K562 (cell line): ENCODE data around the gene ORMDL3. TPM values are rescaled to one million over a fixed set of nuclear protein-coding genes. Genes with fewer than 3 reads are reported as not detected.

Experiments
- E2F4 ChIP-seq: sonication (generic); formaldehyde crosslinking; IDR thresholded peaks from 2 replicates; pipeline ENCODE4 v1.8.0; 2022; ENCODE audit warnings: mild to moderate bottlenecking, low read depth, missing genetic modification reagents
- MCM7 ChIP-seq, 2 experiments: fragments of 450-650 bp; IDR thresholded peaks; 2 replicates each; pipeline ENCODE4 v1.6.1; 2016 to 2018
- NCOA1 ChIP-seq: fragments of 450-650 bp; IDR thresholded peaks from 2 replicates; pipeline ENCODE4 v1.6.1; 2016; ENCODE audit warnings: low read depth
- NCOA4 ChIP-seq: fragments of 450-650 bp; IDR thresholded peaks from 2 replicates; pipeline ENCODE4 v1.6.1; 2018; ENCODE audit warnings: mild to moderate bottlenecking; ENCODE audit not compliant: partially characterized antibody
- NCOR1 ChIP-seq: fragments of 450-650 bp; IDR thresholded peaks from 2 replicates; pipeline ENCODE4 v1.6.1; 2016; ENCODE audit warnings: mild to moderate bottlenecking, moderate library complexity
- NR2F6 ChIP-seq: fragments of 450-650 bp; formaldehyde crosslinking; IDR thresholded peaks from 2 replicates; pipeline ENCODE4 v1.4.0; 2020; ENCODE audit warnings: mild to moderate bottlenecking
- POLR2A ChIP-seq: fragments of 450-650 bp; conservative IDR thresholded peaks from 2 replicates; pipeline ENCODE4 v1.6.1; 2016
- RCOR1 ChIP-seq, 2 experiments: IDR thresholded peaks; 2 replicates each; pipeline ENCODE4 v1.6.1; 2012; ENCODE audit warnings: low read depth in 2 of 2, low read length in 2 of 2, borderline replicate concordance in 1 of 2, improper control_type of control experiment in 1 of 2
- ZBTB26 ChIP-seq: fragments of 450-650 bp; formaldehyde crosslinking; IDR thresholded peaks from 2 replicates; pipeline ENCODE4 v1.4.0; 2022; ENCODE audit warnings: missing genetic modification characterization
- ZBTB43 ChIP-seq: sonication (generic); formaldehyde crosslinking; IDR thresholded peaks from 2 replicates; pipeline ENCODE4 v1.8.0; 2023; ENCODE audit warnings: mild to moderate bottlenecking, missing genetic modification reagents
- ZNF165 ChIP-seq: fragments of 250-450 bp; sonication (Bioruptor Pico); IDR thresholded peaks from 2 replicates; pipeline ENCODE4 v1.4.0; 2020; ENCODE audit warnings: borderline replicate concordance
- polyA plus RNA-seq, 8 experiments: library from polyadenylated mRNA; depleted of rRNA in 4 of 8; stranded (reverse) in 5 of 8; unstranded in 3 of 8; fragments of >200 nt; fragmentation: Nextera tagmentation in 2 of 8; fragmentation: Illumina TruSeq in 1 of 8; extraction: Ambion mirVana in 2 of 8; extraction: Trizol in 1 of 8; gene quantifications; 2 replicates each; pipeline versions ENCODE4 v1.2.1 to v1.2.3, GENCODE V29; 2011 to 2014; ENCODE audit warnings: inconsistent platforms in 1 of 8, missing spikeins in 1 of 8
- total RNA-seq, 7 experiments: library from RNA; depleted of rRNA in 6 of 7; stranded (reverse); fragments of >200 nt in 6 of 7; fragmentation: Illumina TruSeq in 2 of 7; extraction: Trizol in 2 of 7; gene quantifications; 2 replicates each; pipeline versions ENCODE4 v1.2.1 to v1.2.3, GENCODE V29; 2011 to 2021; ENCODE audit warnings: low replicate concordance in 1 of 7
- TF ChIP-seq, protein P1 (sequence below): fragments of 450-650 bp; IDR thresholded peaks from 2 replicates; pipeline ENCODE4 v1.6.1; 2016; ENCODE audit warnings: borderline replicate concordance
- TF ChIP-seq, protein P2 (sequence below): sonication (generic); formaldehyde crosslinking; IDR thresholded peaks from 2 replicates; pipeline ENCODE4 v1.9.0; 2022; ENCODE audit warnings: mild to moderate bottlenecking, missing genetic modification reagents
- TF ChIP-seq, protein P3 (sequence below), 2 experiments: fragments of 200-800 bp in 1 of 2; sonication (Bioruptor generic) in 1 of 2; sonication (generic) in 1 of 2; formaldehyde crosslinking in 1 of 2; IDR thresholded peaks in 1 of 2; conservative IDR thresholded peaks in 1 of 2; 2 replicates each; pipeline versions ENCODE4 v1.5.0 to v1.6.1; 2016 to 2020; ENCODE audit warnings: missing compliant biosample characterization in 1 of 2, missing genetic modification characterization in 1 of 2, missing genetic modification reagents in 1 of 2
- TF ChIP-seq, protein P4 (sequence below): fragments of 250-450 bp; sonication (Bioruptor Pico); IDR thresholded peaks from 2 replicates; pipeline ENCODE4 v1.4.0; 2020; ENCODE audit warnings: mild to moderate bottlenecking, moderate library complexity

Gene ORMDL3
- total and polyA plus RNA-seq, 9 of the 15 experiments (the other 6 are each of a cell fraction or from before 2014, with no cell fraction given): 2.7 to 57.4 (median 27.1) TPM

GRCh38 chr17:39927101-39927928 is at the start of gene ORMDL3, which contains the start of gene LRRC3C (continued):
- no peak for TF ChIP-seq NCOA4
- no peak for TF ChIP-seq ZNF165 (CRISPR knock-in tag)
- no peak for TF ChIP-seq E2F4 (CRISPR knock-in tag)
- 0 out of 2 replicates have a peak, but pooled peaks have one; percentile 2 for TF ChIP-seq NCOA1
- no peak for TF ChIP-seq MCM7 (IDR thresholded peaks at IDR 0.05)
- TF ChIP-seq, protein P1, sequence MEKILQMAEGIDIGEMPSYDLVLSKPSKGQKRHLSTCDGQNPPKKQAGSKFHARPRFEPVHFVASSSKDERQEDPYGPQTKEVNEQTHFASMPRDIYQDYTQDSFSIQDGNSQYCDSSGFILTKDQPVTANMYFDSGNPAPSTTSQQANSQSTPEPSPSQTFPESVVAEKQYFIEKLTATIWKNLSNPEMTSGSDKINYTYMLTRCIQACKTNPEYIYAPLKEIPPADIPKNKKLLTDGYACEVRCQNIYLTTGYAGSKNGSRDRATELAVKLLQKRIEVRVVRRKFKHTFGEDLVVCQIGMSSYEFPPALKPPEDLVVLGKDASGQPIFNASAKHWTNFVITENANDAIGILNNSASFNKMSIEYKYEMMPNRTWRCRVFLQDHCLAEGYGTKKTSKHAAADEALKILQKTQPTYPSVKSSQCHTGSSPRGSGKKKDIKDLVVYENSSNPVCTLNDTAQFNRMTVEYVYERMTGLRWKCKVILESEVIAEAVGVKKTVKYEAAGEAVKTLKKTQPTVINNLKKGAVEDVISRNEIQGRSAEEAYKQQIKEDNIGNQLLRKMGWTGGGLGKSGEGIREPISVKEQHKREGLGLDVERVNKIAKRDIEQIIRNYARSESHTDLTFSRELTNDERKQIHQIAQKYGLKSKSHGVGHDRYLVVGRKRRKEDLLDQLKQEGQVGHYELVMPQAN: no peak; the same call in 1 of the 2 replicates
- no peak for TF ChIP-seq ZBTB26 (CRISPR knock-in tag)
- TF ChIP-seq NCOR1: no peak
- TF ChIP-seq, protein P2, sequence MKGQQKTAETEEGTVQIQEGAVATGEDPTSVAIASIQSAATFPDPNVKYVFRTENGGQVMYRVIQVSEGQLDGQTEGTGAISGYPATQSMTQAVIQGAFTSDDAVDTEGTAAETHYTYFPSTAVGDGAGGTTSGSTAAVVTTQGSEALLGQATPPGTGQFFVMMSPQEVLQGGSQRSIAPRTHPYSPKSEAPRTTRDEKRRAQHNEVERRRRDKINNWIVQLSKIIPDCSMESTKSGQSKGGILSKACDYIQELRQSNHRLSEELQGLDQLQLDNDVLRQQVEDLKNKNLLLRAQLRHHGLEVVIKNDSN (CRISPR knock-in tag): no peak
- TF ChIP-seq POLR2A: peak; percentile 70
- TF ChIP-seq, protein P3, sequence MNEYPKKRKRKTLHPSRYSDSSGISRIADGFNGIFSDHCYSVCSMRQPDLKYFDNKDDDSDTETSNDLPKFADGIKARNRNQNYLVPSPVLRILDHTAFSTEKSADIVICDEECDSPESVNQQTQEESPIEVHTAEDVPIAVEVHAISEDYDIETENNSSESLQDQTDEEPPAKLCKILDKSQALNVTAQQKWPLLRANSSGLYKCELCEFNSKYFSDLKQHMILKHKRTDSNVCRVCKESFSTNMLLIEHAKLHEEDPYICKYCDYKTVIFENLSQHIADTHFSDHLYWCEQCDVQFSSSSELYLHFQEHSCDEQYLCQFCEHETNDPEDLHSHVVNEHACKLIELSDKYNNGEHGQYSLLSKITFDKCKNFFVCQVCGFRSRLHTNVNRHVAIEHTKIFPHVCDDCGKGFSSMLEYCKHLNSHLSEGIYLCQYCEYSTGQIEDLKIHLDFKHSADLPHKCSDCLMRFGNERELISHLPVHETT (CRISPR knock-in tag; conservative IDR thresholded peaks at IDR 0.05 in 1 of 2, IDR thresholded peaks at IDR 0.05 in 1 of 2): peak in 1 of 2 experiments; percentile 95; a peak in 2 of 4 replicates
- TF ChIP-seq RCOR1 (IDR thresholded peaks at IDR 0.05; ENCODE audit: borderline replicate concordance in 1 of 2, low read depth in 2 of 2, low read length in 2 of 2): no peak
- TF ChIP-seq, protein P4, sequence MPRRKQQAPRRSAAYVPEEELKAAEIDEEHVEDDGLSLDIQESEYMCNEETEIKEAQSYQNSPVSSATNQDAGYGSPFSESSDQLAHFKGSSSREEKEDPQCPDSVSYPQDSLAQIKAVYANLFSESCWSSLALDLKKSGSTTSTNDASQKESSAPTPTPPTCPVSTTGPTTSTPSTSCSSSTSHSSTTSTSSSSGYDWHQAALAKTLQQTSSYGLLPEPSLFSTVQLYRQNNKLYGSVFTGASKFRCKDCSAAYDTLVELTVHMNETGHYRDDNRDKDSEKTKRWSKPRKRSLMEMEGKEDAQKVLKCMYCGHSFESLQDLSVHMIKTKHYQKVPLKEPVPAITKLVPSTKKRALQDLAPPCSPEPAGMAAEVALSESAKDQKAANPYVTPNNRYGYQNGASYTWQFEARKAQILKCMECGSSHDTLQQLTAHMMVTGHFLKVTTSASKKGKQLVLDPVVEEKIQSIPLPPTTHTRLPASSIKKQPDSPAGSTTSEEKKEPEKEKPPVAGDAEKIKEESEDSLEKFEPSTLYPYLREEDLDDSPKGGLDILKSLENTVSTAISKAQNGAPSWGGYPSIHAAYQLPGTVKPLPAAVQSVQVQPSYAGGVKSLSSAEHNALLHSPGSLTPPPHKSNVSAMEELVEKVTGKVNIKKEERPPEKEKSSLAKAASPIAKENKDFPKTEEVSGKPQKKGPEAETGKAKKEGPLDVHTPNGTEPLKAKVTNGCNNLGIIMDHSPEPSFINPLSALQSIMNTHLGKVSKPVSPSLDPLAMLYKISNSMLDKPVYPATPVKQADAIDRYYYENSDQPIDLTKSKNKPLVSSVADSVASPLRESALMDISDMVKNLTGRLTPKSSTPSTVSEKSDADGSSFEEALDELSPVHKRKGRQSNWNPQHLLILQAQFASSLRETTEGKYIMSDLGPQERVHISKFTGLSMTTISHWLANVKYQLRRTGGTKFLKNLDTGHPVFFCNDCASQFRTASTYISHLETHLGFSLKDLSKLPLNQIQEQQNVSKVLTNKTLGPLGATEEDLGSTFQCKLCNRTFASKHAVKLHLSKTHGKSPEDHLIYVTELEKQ (CRISPR knock-in tag): no peak
- TF ChIP-seq NR2F6: no peak
- no peak for TF ChIP-seq ZBTB43 (CRISPR knock-in tag)
